Rectal smooth muscle tissue (tissue), 1 donor: ENCODE results near the gene GRIP2.

ENCODE experiments used
- H3K27ac ChIP-seq: one replicate; pipeline ENCODE4 v1.7.0; 2013; ENCODE audit warnings: low read depth, low read length, inconsistent platforms
- H3K27me3 ChIP-seq: one replicate; pipeline ENCODE4 v1.7.0; 2013; ENCODE audit warnings: low read length; ENCODE audit not compliant: control insufficient read depth, insufficient read depth
- H3K36me3 ChIP-seq: one replicate; pipeline ENCODE4 v1.7.0; 2013; ENCODE audit warnings: low read length; ENCODE audit not compliant: control insufficient read depth, insufficient read depth
- H3K4me1 ChIP-seq: one replicate; pipeline ENCODE4 v1.7.0; 2013; ENCODE audit warnings: low read length; ENCODE audit not compliant: control insufficient read depth, insufficient read depth
- H3K4me3 ChIP-seq: one replicate; pipeline ENCODE4 v1.7.0; 2013; ENCODE audit warnings: low read length
- H3K9ac ChIP-seq: one replicate; pipeline ENCODE4 v1.7.0; 2013; ENCODE audit warnings: low read length

Gene GRIP2

GRCh38 chr3:14480207-14481017, 59.7 kb downstream of the GRIP2 start:
- Histone ChIP-seq H3K27me3 (no peaks in the 10 kb centered on the region), H3K27ac (no peak overlapping the region), H3K9ac (no peak overlapping the region), H3K4me1 (no peaks in the 10 kb centered on the region), H3K36me3 (peaks cover 4% of the 10 kb centered on the region), H3K4me3 (no peak overlapping the region)

GRCh38 chr3:14479591-14479990, 60.6 kb downstream of the GRIP2 start:
- Histone ChIP-seq H3K4me3 (no peak overlapping the region), H3K36me3 (peaks cover 4% of the 10 kb centered on the region), H3K27me3 (no peaks in the 10 kb centered on the region), H3K27ac (no peak overlapping the region), H3K9ac (no peak overlapping the region), H3K4me1 (no peaks in the 10 kb centered on the region)

DNA sequence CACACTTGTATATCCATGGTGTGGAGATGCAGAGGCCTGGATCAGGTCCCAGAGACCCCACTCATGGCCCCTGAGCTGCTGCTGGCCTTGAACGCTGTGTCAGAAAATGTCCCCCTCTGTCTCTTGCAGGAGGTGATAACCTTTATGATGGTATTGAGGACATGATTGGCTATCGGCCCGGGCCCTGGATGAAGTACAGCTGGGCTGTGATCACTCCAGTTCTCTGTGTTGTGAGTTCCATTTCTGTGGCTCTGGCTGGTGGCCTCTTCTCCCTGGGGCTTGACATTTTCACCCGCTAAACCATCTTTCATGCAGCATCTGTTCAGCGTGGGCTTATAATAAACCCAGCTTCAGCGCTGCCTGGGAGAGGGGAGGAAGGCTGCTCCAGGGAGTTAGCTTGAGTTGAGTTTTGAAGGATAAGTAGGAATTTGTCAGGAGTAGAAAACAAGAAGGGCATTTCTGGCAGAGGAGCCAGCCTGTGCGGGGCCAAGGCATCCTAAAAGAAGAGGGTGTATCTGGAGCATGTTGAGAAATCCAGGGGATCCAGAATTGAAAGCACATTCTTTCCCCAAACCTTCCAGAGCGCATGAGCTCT, 61.1 kb downstream of the GRIP2 start:
- H3K9ac ChIP-seq: no peak overlapping the region
- no peaks in the 10 kb centered on the region for H3K4me1 ChIP-seq
- H3K36me3 ChIP-seq: peaks cover 4% of the 10 kb centered on the region
- H3K4me3 ChIP-seq: no peak overlapping the region
- H3K27me3 ChIP-seq: no peaks in the 10 kb centered on the region
- no peak overlapping the region for H3K27ac ChIP-seq

DNA sequence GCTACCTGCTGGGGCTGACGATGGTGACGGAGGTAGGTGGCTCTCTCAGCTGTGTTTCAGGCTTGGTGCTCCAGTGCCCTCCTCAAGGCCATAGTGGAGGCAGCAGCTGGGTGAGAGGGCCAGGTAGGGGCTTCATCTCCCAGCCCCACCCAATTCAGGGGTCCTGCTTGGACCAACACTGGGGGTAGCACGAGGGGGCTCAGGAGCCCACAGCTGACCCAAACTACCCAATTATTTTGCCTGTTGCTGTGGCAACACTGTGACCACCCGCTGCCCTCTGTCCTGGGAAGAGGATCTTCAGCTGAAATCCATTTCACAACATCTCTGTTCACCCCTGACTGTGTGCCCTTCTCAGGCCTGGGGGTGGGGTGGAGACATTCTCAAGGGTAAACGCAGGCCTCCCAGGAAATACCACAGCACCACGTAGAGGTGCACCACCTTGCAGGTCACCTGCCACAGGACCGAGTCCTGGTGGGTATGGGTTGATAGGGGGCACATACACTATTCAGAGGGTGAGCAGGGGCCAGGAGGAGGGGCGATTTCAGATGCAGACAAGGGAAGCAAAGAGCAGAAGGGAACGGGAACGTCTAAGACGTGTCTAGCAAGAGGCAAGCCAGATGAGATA, 62.7 kb downstream of the GRIP2 start:
- Histone ChIP-seq H3K36me3 (peaks cover 4% of the 10 kb centered on the region), H3K27ac (no peak overlapping the region), H3K4me1 (no peaks in the 10 kb centered on the region), H3K9ac (no peak overlapping the region), H3K4me3 (no peak overlapping the region), H3K27me3 (no peaks in the 10 kb centered on the region)

- Histone ChIP-seq H3K27ac (no peak overlapping the region), H3K27me3 (no peaks in the 10 kb centered on the region), H3K4me3 (no peak overlapping the region), H3K4me1 (no peaks in the 10 kb centered on the region), H3K9ac (no peak overlapping the region), H3K36me3 (peaks cover 4% of the 10 kb centered on the region)
These were observed 63.4 kb downstream of the GRIP2 start for GRCh38 chr3:14476583-14477265.

DNA sequence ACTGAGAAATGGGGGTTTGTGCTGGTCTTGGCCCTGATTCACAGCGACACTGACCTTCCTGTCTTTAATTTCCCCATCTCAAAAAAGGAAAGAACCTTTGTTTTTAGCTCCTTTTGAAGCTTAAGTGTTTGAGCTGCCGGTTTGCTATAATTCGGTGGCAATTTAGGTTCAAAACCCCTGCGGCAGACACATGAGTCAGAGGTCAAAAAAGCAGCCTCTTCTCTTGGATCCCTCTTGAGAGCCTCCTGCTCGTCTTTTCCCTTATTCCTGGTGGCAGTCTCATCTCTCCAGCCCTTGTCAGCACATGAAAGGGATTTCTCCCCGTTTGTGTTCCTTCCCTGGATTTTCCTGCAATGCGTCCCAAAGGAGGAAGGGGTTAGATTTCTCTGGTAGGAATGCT, 64.5 kb downstream of the GRIP2 start:
- Histone ChIP-seq H3K36me3 (peaks cover 4% of the 10 kb centered on the region), H3K4me1 (no peaks in the 10 kb centered on the region), H3K27me3 (no peaks in the 10 kb centered on the region), H3K4me3 (no peak overlapping the region), H3K9ac (no peak overlapping the region), H3K27ac (no peak overlapping the region)

DNA sequence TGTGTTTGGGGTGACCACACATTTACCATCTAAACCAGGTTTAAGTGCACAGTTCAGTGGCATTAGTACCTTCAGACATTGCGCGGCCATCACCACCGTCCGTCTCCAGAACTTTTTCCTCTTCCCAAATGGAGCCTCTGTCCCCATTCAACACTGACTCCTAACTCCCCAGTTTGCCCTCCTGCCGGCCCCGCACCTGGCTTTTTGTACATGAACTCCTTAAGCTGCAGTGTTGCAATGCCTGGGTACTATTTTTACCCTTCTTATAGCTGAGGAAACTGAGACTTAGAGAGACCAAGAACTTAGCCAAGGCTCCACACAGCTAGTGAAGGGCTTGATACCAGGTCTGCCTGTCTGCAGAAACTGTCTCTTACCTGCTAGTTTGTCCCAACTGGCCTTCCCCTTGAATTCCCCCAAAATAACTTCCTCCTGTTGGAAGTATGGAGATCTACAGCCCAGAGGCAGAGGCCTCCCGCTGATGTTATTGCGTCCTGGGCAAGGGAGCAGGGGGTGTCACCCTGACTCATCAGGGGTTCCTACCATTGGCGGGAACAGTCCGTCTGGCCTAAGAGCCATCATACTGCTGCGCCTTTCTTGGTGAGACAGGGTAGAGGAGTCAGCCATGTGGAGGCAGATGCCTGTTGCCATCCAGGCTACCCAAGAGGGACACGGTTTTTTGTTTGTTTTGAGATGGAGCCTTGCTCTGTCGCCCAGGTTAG, 65.6 kb downstream of the GRIP2 start:
- H3K4me3 ChIP-seq: no peak overlapping the region
- no peaks in the 10 kb centered on the region for H3K27me3 ChIP-seq
- peaks cover 4% of the 10 kb centered on the region for H3K36me3 ChIP-seq
- no peak overlapping the region for H3K9ac ChIP-seq
- H3K27ac ChIP-seq: no peak overlapping the region
- H3K4me1 ChIP-seq: no peaks in the 10 kb centered on the region

DNA sequence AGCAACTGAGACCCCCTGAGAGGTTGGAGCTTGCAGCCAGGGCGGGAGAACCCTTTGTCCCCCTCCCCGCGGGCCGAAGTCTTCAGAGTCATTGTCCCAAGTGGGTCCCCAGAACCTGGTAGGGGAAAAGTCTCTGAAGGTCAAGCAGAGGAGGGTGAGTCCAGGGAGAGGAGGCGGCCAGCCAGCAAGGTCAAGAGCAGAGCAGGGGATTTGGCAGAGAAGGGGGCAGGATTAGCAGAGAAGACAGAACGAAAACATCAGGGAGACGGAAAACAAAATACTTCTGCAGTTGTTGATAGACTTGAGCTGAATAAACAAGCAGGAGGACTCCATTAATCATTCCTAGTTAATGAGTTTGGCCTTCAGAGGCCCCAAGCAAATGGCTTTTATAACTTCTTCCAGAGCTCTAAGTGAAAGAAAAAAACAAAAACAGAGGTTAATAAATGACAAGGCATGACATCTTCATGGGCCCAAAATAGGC, 66.7 kb downstream of the GRIP2 start:
- Histone ChIP-seq H3K36me3 (no peaks in the 10 kb centered on the region), H3K27ac (no peak overlapping the region), H3K4me1 (no peaks in the 10 kb centered on the region), H3K27me3 (no peaks in the 10 kb centered on the region), H3K4me3 (no peak overlapping the region), H3K9ac (no peak overlapping the region)

GRCh38 chr3:14472471-14473351, 67.4 kb downstream of the GRIP2 start:
- Histone ChIP-seq H3K36me3 (no peaks in the 10 kb centered on the region), H3K27ac (no peak overlapping the region), H3K27me3 (no peaks in the 10 kb centered on the region), H3K9ac (no peak overlapping the region), H3K4me1 (no peaks in the 10 kb centered on the region), H3K4me3 (no peak overlapping the region)

- H3K4me1 ChIP-seq: no peaks in the 10 kb centered on the region
- no peak overlapping the region for H3K4me3 ChIP-seq
- no peaks in the 10 kb centered on the region for H3K36me3 ChIP-seq
- no peaks in the 10 kb centered on the region for H3K27me3 ChIP-seq
- H3K9ac ChIP-seq: no peak overlapping the region
- no peak overlapping the region for H3K27ac ChIP-seq
These were observed 68.5 kb downstream of the GRIP2 start for GRCh38 chr3:14471690-14472089.

- Histone ChIP-seq H3K36me3 (no peaks in the 10 kb centered on the region), H3K4me3 (no peak overlapping the region), H3K27ac (no peak overlapping the region), H3K4me1 (no peaks in the 10 kb centered on the region), H3K27me3 (no peaks in the 10 kb centered on the region), H3K9ac (no peak overlapping the region)
These were observed 69.1 kb downstream of the GRIP2 start for GRCh38 chr3:14471016-14471415.
